GM12878 (cell line): Measurements from ENCODE around the gene TMEM128. TPM values are rescaled to one million over a fixed set of nuclear protein-coding genes. Genes with fewer than 3 reads are reported as not detected.

Experiments
- ATAC-seq: fragments of 200-7000 bp; cut with Tn5 transposase; 3 replicates; pipeline ENCODE4 v1.9.1; 2020; ENCODE audit warnings: mild to moderate bottlenecking, moderate library complexity
- BruUV-seq: library from RNA; stranded (reverse); fragments of 400-500 nt; replicated peaks from 2 replicates; lab custom pipeline; 2021; lab: Mats Ljungman, UMichigan
- CTCF ChIA-PET: fragments of 300-600 bp; sonication (Branson Sonifier 250); formaldehyde crosslinking; extraction: SDS; loops from one replicate; lab custom pipeline; 2021; ENCODE audit warnings: inconsistent platforms; lab: Yijun Ruan, JAX
- POLR2A ChIA-PET: fragments of 350-600 bp; formaldehyde crosslinking; extraction: SDS; loops from one replicate; lab custom pipeline; 2021; ENCODE audit warnings: inconsistent platforms; lab: Charles Lee
- RAD21 ChIA-PET: fragments of 300-600 bp; sonication (Branson Sonifier 250); formaldehyde crosslinking; loops from one replicate; lab custom pipeline; 2023; ENCODE audit warnings: antibody characterized with exemption; ENCODE audit not compliant: unreplicated experiment; lab: Charles Lee
- SMC1A ChIA-PET: fragments of 300-600 bp; sonication (Branson Sonifier 250); formaldehyde crosslinking; loops from one replicate; lab custom pipeline; 2023; ENCODE audit not compliant: unreplicated experiment, uncharacterized antibody; lab: Charles Lee
- DNase-seq: peaks from one replicate; pipeline ENCODE4 v3.0.0-alpha.2; 2011; ENCODE audit warnings: low read depth, low spot score
- FAIRE-seq: peaks from 3 replicates; lab custom pipeline; 2011; peaks lifted over from hg19 to GRCh38; lab: Jason Lieb, UNC
- H2AFZ ChIP-seq: 2 replicates; pipeline ENCODE4 v1.6.0; 2011; ENCODE audit warnings: low read depth, low read length, control low read depth; ENCODE audit not compliant: control insufficient read depth
- H3K27ac ChIP-seq: 2 replicates; pipeline ENCODE4 v1.5.1; 2011; ENCODE audit warnings: control low read depth; ENCODE audit not compliant: control insufficient read depth, insufficient read depth
- H3K27me3 ChIP-seq, 2 experiments: replicated peaks in 1 of 2; 2 replicates each; pipeline versions ENCODE4 v1.6.0 to v1.6.1; 2011; ENCODE audit warnings: low read length in 1 of 2; ENCODE audit not compliant: control insufficient read depth in 2 of 2, insufficient read depth in 2 of 2
- H3K36me3 ChIP-seq, 2 experiments: 2 replicates each; pipeline ENCODE4 v1.5.1; 2011; ENCODE audit warnings: low read length in 1 of 2; ENCODE audit not compliant: control insufficient read depth in 2 of 2, insufficient read depth in 2 of 2
- H3K4me1 ChIP-seq: 2 replicates; pipeline ENCODE4 v1.6.1; 2011; ENCODE audit warnings: mild to moderate bottlenecking, low read length, moderate library complexity, mixed read lengths; ENCODE audit not compliant: control insufficient read depth, insufficient read depth
- H3K4me2 ChIP-seq: 2 replicates; pipeline ENCODE4 v1.6.0; 2011; ENCODE audit warnings: control low read depth; ENCODE audit not compliant: control insufficient read depth, insufficient read depth
- H3K4me3 ChIP-seq: fragments of 200-600 bp; sonication (generic); 2 replicates; pipeline ENCODE4 v1.5.1; 2016
- H3K79me2 ChIP-seq: 2 replicates; pipeline ENCODE4 v1.6.0; 2011; ENCODE audit warnings: low read length; ENCODE audit not compliant: control insufficient read depth, insufficient read depth
- H3K9ac ChIP-seq: 2 replicates; pipeline ENCODE4 v1.8.0; 2011; ENCODE audit warnings: low read length, control low read depth, mixed read lengths; ENCODE audit not compliant: control insufficient read depth, insufficient read depth
- H3K9me3 ChIP-seq: replicated peaks from 3 replicates; pipeline ENCODE4 v1.5.1; 2011; ENCODE audit warnings: mild to moderate bottlenecking, low read length; ENCODE audit not compliant: control insufficient read depth, insufficient read depth
- H4K20me1 ChIP-seq: 2 replicates; pipeline ENCODE4 v1.6.0; 2011; ENCODE audit not compliant: control insufficient read depth, insufficient read depth
- CBX5 ChIP-seq: sonication (generic); IDR thresholded peaks from 2 replicates; pipeline ENCODE4 v1.6.1; 2016; ENCODE audit warnings: low read depth, moderate library complexity, mild to moderate bottlenecking, inconsistent platforms
- DPF2 ChIP-seq: fragments of 450-650 bp; IDR thresholded peaks from 2 replicates; pipeline ENCODE4 v1.6.1; 2017; ENCODE audit warnings: mild to moderate bottlenecking
- EGR1 ChIP-seq, 2 experiments: IDR thresholded peaks; 1 replicate in 1 of 2; 2 replicates in 1 of 2; pipeline ENCODE4 v1.6.1; 2011 to 2012; ENCODE audit warnings: low read depth in 2 of 2, low read length in 2 of 2, borderline replicate concordance in 1 of 2, mild to moderate bottlenecking in 1 of 2, moderate library complexity in 1 of 2
- IKZF1 ChIP-seq: fragments of 450-650 bp; conservative IDR thresholded peaks from 2 replicates; pipeline ENCODE4 v1.6.1; 2017; ENCODE audit warnings: antibody characterized with exemption, mild to moderate bottlenecking
- MEF2A ChIP-seq: IDR thresholded peaks from 2 replicates; pipeline ENCODE4 v1.6.1; 2011; ENCODE audit warnings: low read depth, mild to moderate bottlenecking, low read length, moderate library complexity; ENCODE audit not compliant: insufficient read depth
- NR2F1 ChIP-seq: fragments of 450-650 bp; conservative IDR thresholded peaks from 2 replicates; pipeline ENCODE4 v1.6.1; 2017; ENCODE audit warnings: mild to moderate bottlenecking
- PML ChIP-seq: IDR thresholded peaks from 2 replicates; pipeline ENCODE4 v1.6.1; 2012; ENCODE audit warnings: low read length, inconsistent platforms
- POLR2AphosphoS5 ChIP-seq: IDR thresholded peaks from 2 replicates; pipeline ENCODE4 v1.6.1; 2011; ENCODE audit warnings: mild to moderate bottlenecking, low read length, inconsistent platforms
- RCOR1 ChIP-seq: conservative IDR thresholded peaks from 2 replicates; pipeline ENCODE4 v1.6.1; 2012; ENCODE audit warnings: low read depth, low read length, improper control_type of control experiment
- SREBF1 ChIP-seq: IDR thresholded peaks from 2 replicates; pipeline ENCODE4 v1.6.1; 2012; ENCODE audit warnings: mild to moderate bottlenecking, low read length
- TCF3 ChIP-seq: IDR thresholded peaks from 2 replicates; pipeline ENCODE4 v1.6.1; 2012; ENCODE audit warnings: low read depth, mild to moderate bottlenecking, low read length, borderline replicate concordance; ENCODE audit not compliant: insufficient read depth
- WGBS: methylation state at CpG from one replicate; pipeline ENCODE4 v1.1.6; 2016; ENCODE audit warnings: low lambda C conversion rate; ENCODE audit not compliant: insufficient replicate concordance, insufficient coverage; ENCODE audit errors: missing lambda C conversion rate; 5-methylcytosine and 5-hydroxymethylcytosine counted together
- in situ Hi-C: fragments of 300-500 bp; cut with MboI; formaldehyde crosslinking; loops from 9 replicates; pipeline ENCODE4 v1.14.3; 2018; ENCODE audit warnings: mixed read lengths
- intact Hi-C: fragments of 100-400 bp; cut with micrococcal nuclease; formaldehyde crosslinking; loops from one replicate; pipeline ENCODE4 v1.14.2; 2022; ENCODE audit not compliant: unreplicated experiment
- polyA plus RNA-seq, 11 experiments: library from polyadenylated mRNA; depleted of rRNA in 4 of 11; unstranded in 6 of 11; stranded (reverse) in 5 of 11; fragments of >200 nt; fragmentation: Nextera tagmentation in 4 of 11; fragmentation: Illumina TruSeq in 1 of 11; extraction: Ambion mirVana in 4 of 11; extraction: Trizol in 1 of 11; gene quantifications; 1 replicate in 1 of 11; 2 replicates in 10 of 11; pipeline versions ENCODE4 v1.2.1 to v1.2.3, GENCODE V29; 2011 to 2016; ENCODE audit warnings: inconsistent platforms in 2 of 11, missing spikeins in 2 of 11, low read depth in 1 of 11
- total RNA-seq, 4 experiments: library from RNA; depleted of rRNA in 3 of 4; stranded (reverse); fragments of >200 nt in 3 of 4; fragmentation: Illumina TruSeq in 1 of 4; extraction: Trizol in 1 of 4; gene quantifications; 2 replicates each; pipeline versions ENCODE4 v1.2.1 to v1.2.3, GENCODE V29; 2013 to 2021
- TF ChIP-seq, protein P1 (sequence below): IDR thresholded peaks from 2 replicates; pipeline ENCODE4 v1.6.1; 2011; ENCODE audit warnings: low read depth, mild to moderate bottlenecking, low read length, moderate library complexity, borderline replicate concordance; ENCODE audit errors: extremely low read depth
- TF ChIP-seq, protein P2 (sequence below): fragments of 450-650 bp; IDR thresholded peaks from 2 replicates; pipeline ENCODE4 v1.6.1; 2017; ENCODE audit warnings: mild to moderate bottlenecking, moderate library complexity
- TF ChIP-seq, protein P3 (sequence below): fragments of 450-650 bp; formaldehyde crosslinking; IDR thresholded peaks from 2 replicates; pipeline ENCODE4 v1.4.0; 2020; ENCODE audit warnings: mild to moderate bottlenecking, moderate library complexity
- TF ChIP-seq, protein P4 (sequence below): fragments of 450-650 bp; conservative IDR thresholded peaks from 2 replicates; pipeline ENCODE4 v1.6.1; 2017; ENCODE audit warnings: mild to moderate bottlenecking, moderate library complexity

The TMEM128 gene
- total and polyA plus RNA-seq, 10 of the 15 experiments (the other 5 are each of a cell fraction or from before 2014, with no cell fraction given): 9.3 to 44.2 (median 18.9) TPM

DNA sequence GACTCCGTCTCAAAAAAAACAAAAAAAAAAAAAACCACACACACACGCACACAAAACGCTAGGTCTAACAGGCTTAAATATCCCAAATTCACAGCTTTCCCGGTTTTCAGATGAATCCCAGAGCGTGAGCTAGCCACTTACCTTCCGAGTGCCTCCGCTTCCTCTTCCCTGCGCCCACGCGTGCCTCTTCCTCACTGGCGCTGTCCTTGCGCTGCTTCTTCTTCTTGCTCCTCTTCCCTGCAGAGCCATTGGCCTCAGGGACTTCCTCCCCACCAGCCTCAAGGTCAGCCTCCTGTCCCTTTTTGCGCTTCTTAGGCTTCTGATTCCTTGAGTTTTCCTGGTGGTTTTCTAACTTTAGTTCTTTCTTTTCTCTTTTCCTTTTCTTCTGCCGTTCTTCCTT, 26.2 kb upstream of the TMEM128 start:
- WGBS: 98% methylated on average over 14 of the region's 14 CpGs
- H3K4me3 ChIP-seq: no peak overlapping the region
- H4K20me1 ChIP-seq: no peaks in the 10 kb centered on the region
- in situ Hi-C loops: no loop called here
- intact Hi-C loops: no loop called here
- no TSS peak for BruUV-seq
- H3K27ac ChIP-seq: no peak overlapping the region
- ChIA-PET RAD21 (no interaction called here), CTCF (interaction anchor here (1.1 to 1.4 kb wide), 2 partner anchors 19 to 22 kb away, joined by 3 to 9 read pairs; no protein-coding TSS in a partner anchor), SMC1A (interaction anchor here (0.7 kb wide), 1 partner anchor 1548 kb away, joined by 3 read pairs; no protein-coding TSS in a partner anchor), POLR2A (no interaction called here)
- DNase-seq: no peak
- H2AFZ ChIP-seq: no peak overlapping the region
- no peaks in the 10 kb centered on the region for H3K79me2 ChIP-seq
- ATAC-seq: no peak
- H3K4me2 ChIP-seq: no peak overlapping the region
- H3K27me3 ChIP-seq: no peaks in the 10 kb centered on the region
- H3K36me3 ChIP-seq: peaks cover 14 to 39% of the 10 kb centered on the region in 2 experiments; a peak in 3 of 4 replicates
- H3K4me1 ChIP-seq: no peaks in the 10 kb centered on the region
- no peaks in the 10 kb centered on the region for H3K9me3 ChIP-seq
- no peak overlapping the region for H3K9ac ChIP-seq
- FAIRE-seq: no peak
- TF ChIP-seq DPF2 (no peak), IKZF1 (no peak), TCF3 (no peak), NR2F1 (no peak), RCOR1 (no peak), CBX5 (no peak), EGR1 (IDR thresholded peaks at IDR 0.05; ENCODE audit: borderline replicate concordance in 1 of 2, low read depth in 2 of 2, low read length in 2 of 2) (no peak), SREBF1 (no peak), PML (no peak), POLR2AphosphoS5 (no peak), MEF2A (no peak)
- TF ChIP-seq, protein P1, sequence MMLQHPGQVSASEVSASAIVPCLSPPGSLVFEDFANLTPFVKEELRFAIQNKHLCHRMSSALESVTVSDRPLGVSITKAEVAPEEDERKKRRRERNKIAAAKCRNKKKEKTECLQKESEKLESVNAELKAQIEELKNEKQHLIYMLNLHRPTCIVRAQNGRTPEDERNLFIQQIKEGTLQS: no peak
- TF ChIP-seq, protein P2, sequence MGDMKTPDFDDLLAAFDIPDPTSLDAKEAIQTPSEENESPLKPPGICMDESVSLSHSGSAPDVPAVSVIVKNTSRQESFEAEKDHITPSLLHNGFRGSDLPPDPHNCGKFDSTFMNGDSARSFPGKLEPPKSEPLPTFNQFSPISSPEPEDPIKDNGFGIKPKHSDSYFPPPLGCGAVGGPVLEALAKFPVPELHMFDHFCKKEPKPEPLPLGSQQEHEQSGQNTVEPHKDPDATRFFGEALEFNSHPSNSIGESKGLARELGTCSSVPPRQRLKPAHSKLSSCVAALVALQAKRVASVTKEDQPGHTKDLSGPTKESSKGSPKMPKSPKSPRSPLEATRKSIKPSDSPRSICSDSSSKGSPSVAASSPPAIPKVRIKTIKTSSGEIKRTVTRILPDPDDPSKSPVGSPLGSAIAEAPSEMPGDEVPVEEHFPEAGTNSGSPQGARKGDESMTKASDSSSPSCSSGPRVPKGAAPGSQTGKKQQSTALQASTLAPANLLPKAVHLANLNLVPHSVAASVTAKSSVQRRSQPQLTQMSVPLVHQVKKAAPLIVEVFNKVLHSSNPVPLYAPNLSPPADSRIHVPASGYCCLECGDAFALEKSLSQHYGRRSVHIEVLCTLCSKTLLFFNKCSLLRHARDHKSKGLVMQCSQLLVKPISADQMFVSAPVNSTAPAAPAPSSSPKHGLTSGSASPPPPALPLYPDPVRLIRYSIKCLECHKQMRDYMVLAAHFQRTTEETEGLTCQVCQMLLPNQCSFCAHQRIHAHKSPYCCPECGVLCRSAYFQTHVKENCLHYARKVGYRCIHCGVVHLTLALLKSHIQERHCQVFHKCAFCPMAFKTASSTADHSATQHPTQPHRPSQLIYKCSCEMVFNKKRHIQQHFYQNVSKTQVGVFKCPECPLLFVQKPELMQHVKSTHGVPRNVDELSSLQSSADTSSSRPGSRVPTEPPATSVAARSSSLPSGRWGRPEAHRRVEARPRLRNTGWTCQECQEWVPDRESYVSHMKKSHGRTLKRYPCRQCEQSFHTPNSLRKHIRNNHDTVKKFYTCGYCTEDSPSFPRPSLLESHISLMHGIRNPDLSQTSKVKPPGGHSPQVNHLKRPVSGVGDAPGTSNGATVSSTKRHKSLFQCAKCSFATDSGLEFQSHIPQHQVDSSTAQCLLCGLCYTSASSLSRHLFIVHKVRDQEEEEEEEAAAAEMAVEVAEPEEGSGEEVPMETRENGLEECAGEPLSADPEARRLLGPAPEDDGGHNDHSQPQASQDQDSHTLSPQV: no peak
- TF ChIP-seq, protein P3, sequence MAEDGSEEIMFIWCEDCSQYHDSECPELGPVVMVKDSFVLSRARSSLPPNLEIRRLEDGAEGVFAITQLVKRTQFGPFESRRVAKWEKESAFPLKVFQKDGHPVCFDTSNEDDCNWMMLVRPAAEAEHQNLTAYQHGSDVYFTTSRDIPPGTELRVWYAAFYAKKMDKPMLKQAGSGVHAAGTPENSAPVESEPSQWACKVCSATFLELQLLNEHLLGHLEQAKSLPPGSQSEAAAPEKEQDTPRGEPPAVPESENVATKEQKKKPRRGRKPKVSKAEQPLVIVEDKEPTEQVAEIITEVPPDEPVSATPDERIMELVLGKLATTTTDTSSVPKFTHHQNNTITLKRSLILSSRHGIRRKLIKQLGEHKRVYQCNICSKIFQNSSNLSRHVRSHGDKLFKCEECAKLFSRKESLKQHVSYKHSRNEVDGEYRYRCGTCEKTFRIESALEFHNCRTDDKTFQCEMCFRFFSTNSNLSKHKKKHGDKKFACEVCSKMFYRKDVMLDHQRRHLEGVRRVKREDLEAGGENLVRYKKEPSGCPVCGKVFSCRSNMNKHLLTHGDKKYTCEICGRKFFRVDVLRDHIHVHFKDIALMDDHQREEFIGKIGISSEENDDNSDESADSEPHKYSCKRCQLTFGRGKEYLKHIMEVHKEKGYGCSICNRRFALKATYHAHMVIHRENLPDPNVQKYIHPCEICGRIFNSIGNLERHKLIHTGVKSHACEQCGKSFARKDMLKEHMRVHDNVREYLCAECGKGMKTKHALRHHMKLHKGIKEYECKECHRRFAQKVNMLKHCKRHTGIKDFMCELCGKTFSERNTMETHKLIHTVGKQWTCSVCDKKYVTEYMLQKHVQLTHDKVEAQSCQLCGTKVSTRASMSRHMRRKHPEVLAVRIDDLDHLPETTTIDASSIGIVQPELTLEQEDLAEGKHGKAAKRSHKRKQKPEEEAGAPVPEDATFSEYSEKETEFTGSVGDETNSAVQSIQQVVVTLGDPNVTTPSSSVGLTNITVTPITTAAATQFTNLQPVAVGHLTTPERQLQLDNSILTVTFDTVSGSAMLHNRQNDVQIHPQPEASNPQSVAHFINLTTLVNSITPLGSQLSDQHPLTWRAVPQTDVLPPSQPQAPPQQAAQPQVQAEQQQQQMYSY (CRISPR knock-in tag): no peak
- TF ChIP-seq, protein P4, sequence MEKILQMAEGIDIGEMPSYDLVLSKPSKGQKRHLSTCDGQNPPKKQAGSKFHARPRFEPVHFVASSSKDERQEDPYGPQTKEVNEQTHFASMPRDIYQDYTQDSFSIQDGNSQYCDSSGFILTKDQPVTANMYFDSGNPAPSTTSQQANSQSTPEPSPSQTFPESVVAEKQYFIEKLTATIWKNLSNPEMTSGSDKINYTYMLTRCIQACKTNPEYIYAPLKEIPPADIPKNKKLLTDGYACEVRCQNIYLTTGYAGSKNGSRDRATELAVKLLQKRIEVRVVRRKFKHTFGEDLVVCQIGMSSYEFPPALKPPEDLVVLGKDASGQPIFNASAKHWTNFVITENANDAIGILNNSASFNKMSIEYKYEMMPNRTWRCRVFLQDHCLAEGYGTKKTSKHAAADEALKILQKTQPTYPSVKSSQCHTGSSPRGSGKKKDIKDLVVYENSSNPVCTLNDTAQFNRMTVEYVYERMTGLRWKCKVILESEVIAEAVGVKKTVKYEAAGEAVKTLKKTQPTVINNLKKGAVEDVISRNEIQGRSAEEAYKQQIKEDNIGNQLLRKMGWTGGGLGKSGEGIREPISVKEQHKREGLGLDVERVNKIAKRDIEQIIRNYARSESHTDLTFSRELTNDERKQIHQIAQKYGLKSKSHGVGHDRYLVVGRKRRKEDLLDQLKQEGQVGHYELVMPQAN: no peak
